K562 (cell line): ENCODE data around the gene OPHN1.

Experiments used
- CBFA2T3 ChIP-seq: fragments of 450-650 bp; IDR thresholded peaks from 2 replicates; pipeline ENCODE4 v1.6.1; 2017
- REST ChIP-seq, 2 experiments: fragments of 450-650 bp; formaldehyde crosslinking in 1 of 2; IDR thresholded peaks; 2 replicates each; pipeline versions ENCODE4 v1.4.0 to v1.6.1; 2014 to 2020; ENCODE audit warnings: mild to moderate bottlenecking in 2 of 2, borderline replicate concordance in 1 of 2, low read depth in 1 of 2

DNA sequence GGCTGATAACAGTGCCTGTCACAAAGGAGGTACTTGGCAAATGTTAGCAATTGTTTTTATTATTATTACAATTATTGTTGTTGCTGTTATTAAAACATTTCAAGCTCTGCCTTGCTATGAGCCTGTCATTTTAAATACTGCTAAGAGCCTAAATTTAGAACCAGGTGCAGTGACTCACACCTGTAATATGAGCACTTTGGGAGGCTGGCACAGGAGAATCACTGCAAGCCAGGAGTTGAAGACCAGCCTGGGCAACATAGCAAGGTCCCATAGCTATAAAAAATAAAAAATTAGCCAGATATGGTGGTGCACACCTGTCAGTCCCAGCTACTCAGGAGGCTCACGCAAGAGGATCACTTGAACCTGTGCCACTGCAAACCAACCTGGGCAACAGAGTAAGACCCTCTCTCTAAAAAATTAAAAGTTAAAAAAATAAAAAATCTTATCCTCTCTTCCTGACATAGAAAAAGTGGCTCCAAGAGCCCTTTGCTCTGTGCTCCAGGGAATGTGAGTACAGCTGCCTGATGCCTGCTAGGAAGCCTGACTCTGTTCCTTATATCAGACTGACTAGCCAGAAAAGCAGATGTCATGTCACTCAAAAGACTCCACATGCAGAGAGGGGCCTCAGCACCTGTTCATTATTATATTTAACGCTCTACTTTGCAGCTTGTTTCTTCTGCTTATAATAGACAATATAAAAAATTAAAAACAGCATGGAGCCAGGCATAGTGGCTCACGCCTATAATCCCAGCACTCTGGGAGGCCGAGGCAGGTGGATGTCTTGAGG is 234.0 kb downstream of the OPHN1 start:
- TF ChIP-seq CBFA2T3 (no peak), REST (IDR thresholded peaks at IDR 0.05; ENCODE audit: borderline replicate concordance) (no peak), REST (CRISPR knock-in tag; IDR thresholded peaks at IDR 0.05; ENCODE audit: low read depth) (no peak)
